Measurements from ENCODE around the gene RGS3.

RGS3 gene

DNA sequence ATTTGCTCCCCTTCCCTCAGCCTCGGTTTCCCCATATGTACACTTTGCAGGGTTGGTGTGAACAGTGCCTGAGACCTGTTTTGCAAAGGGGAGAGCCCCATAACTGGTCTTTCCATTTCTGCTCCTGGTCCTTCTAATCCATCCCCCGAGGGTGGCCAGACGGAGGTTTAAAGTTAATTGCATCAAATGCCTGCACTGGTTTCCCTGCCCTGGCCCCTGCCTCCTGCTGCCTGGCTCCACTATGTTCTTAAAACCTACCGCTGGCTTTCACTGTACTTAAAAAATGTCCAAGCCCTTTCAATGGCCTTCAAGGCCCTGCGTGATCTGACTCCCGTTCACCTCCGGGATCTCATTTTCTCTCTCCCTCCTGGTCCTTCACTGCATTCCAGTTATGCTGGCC, 183.0 kb downstream of the RGS3 start:
- TF ChIP-seq, protein P1, sequence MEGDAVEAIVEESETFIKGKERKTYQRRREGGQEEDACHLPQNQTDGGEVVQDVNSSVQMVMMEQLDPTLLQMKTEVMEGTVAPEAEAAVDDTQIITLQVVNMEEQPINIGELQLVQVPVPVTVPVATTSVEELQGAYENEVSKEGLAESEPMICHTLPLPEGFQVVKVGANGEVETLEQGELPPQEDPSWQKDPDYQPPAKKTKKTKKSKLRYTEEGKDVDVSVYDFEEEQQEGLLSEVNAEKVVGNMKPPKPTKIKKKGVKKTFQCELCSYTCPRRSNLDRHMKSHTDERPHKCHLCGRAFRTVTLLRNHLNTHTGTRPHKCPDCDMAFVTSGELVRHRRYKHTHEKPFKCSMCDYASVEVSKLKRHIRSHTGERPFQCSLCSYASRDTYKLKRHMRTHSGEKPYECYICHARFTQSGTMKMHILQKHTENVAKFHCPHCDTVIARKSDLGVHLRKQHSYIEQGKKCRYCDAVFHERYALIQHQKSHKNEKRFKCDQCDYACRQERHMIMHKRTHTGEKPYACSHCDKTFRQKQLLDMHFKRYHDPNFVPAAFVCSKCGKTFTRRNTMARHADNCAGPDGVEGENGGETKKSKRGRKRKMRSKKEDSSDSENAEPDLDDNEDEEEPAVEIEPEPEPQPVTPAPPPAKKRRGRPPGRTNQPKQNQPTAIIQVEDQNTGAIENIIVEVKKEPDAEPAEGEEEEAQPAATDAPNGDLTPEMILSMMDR (conservative IDR thresholded peaks at IDR 0.05): no peak
- H3K27ac ChIP-seq: no peak overlapping the region
